CD4-positive, alpha-beta T cell treated with Interferon gamma for 1 hour (primary cell): Measurements from ENCODE around the gene TPRN.

Experiments used
- DNase-seq: peaks from one replicate; pipeline ENCODE4 v3.0.0-alpha.2; 2020

TPRN gene

DNA sequence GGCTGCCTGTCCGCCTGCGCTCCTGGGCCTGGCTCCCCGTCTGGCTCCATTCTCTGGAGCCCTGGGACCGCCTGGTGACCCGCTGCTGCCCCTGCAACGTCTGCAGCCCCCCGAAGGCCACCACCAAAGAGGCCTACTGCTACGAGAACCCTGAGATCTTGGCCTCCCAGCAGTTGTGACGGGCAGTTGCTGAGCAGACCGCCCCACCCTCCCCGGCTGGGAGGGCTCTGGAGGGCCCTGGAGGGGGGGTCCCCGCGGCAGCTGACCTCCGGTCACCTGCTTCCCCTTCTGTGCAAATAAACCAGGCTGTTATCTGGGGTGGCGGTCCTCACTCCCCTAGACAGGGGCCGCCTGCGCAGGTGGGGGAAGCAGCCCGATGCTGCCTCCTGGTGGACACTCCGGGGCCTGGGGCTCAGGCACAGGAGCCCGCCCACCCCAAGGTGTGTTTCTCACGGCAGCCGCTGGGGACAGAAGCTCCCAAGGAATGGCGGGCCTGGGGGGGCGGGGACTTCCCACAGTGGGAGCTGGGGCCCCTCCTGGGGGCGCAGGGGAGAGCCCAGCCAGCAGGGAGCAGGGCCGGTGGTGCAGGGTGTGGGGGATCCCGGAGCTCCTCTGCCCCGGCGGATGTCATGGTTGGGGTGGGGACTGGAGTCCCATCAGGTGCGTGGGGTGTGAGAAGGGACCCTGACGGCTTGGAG lies 35.8 kb upstream of the TPRN start:
- DNase-seq = peak; percentile 88

DNA sequence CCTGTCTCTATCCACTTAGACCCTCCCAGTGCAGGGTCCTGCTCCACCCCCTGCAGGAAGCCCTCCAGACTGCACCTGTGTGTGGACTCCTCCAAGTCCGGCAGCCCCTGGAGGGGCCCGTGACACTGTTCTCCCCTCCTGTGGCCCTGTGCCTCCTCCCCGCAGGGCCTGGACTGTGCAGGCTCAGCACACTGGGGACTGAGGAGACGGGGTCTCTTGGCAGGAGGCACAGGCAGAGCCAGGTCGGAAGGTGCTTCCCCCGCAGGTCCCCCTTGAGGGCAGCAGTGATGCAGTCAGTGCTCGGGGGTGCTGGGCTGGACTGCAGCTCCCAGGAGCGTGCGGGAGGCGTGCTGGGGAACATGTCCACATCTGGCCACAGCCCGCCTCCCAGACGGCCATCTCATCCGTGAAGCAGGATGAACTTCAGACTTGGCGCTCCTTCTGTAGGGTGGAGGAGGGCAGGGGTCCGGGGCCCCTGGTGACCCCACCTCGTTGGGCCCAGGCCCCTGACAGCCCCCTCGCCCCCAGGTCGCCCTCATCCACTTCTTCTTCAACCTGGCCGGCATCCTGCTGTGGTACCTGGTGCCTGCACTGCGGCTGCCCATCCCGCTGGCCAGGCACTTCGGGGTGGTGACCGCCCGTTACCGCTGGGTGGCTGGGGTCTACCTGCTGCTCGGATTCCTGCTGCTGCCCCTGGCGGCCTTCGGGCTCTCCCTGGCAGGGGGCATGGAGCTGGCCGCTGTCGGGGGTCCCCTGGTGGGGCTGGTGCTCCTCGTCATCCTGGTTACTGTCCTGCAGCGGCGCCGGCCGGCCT lies 35.1 kb upstream of the TPRN start:
- DNase-seq = no peak

DNA sequence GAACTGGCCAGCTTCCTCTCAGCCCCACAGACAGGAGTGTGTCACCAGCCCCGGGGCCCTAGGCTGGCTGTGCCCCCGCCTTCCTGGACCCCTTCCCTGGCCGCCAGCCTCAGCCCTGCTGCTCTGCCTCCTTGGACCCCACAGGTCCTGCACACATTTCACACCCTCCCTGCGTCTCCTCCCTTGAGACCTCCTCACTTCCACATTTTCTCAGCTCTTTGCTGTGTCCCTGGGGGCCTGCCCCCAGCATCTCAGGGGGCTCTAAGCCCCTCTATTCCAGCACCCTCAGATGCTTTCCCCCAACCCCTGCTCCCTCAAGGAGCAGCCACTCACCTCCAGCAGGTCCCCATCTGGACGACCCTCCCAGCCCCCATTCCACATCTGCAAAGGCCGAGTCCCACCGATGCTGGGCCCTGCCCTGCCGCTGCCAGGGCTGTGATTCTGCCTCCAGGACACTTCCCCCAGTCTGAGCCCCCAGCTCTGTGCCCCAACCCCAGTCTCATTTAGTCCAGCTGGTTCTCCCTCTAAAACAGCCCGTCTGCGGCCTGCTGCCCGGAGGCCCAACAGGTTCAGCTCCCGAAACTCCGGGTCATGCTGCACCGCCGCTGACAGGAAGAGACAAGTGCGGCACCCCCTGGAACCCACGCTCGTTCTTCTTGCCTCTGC lies 34.4 kb upstream of the TPRN start:
- no peak for DNase-seq

DNA sequence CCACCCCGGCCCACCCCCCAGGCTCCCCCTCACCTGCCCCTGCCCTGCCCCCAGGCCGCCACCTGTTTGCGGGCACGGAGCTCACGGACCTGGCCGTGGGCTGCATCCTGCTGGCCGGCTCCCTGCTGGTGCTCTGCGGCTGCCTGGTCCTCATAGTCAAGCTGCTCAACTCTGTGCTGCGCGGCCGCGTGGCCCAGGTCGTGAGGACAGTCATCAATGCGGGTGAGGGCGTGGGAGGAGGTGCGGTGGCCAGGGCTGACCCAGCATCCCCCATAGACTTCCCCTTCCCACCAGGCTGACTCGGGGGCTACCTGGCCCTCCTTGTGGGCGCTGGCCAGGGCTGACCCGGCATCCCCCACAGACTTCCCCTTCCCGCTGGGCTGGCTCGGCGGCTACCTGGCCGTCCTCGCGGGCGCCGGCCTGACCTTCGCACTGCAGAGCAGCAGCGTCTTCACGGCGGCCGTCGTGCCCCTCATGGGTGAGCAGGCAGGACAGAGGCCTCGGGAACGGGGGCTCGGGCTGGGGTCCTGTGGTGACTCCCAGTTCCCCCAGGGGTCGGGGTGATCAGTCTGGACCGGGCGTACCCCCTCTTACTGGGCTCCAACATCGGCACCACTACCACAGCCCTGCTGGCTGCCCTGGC lies 33.6 kb upstream of the TPRN start:
- DNase-seq = no peak

DNA sequence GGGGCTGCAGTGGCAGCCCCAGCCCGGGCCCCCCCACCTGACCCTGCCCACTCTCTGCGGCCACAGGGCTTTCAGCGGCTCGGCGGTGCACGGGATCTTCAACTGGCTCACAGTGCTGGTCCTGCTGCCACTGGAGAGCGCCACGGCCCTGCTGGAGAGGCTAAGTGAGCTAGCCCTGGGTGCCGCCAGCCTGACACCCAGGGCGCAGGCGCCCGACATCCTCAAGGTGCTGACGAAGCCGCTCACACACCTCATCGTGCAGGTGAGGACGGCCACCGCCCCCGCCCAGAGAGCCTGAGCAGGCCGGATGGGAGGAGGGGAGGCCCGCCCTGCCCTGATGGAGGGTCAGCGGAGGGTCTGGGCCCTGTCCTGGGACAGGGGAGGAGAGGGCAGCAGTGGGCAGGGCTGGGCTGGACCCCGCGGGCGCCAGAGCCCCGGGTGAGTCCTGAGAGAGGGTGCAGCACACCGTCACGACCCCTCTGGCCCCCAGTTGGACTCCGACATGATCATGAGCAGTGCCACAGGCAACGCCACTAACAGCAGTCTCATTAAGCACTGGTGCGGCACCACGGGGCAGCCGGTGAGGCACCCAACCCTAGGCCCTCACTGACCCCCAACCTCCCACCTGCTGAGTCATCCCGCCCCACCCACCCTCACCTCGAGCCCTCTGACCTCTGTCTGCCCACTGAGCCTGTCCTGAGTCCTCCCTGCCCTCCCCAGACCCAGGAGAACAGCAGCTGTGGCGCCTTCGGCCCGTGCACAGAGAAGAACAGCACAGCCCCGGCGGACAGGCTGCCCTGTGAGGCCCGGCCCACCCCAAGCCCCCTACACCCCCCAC lies 32.8 kb upstream of the TPRN start:
- DNase-seq = no peak

DNA sequence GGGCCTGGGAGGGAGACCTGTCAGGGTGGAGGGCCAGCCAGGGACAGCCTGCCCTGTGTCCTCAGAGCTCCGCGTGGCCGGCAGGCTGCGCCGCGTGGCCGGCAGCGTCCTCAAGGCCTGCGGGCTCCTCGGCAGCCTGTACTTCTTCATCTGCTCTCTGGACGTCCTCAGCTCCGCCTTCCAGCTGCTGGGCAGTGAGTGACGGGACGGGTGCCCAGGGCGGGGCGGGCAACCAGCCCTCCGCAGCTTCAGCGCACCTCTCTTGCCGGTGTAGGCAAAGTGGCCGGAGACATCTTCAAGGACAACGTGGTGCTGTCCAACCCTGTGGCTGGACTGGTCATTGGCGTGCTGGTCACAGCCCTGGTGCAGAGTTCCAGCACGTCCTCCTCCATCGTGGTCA lies 32.0 kb upstream of the TPRN start:
- DNase-seq = no peak

DNA sequence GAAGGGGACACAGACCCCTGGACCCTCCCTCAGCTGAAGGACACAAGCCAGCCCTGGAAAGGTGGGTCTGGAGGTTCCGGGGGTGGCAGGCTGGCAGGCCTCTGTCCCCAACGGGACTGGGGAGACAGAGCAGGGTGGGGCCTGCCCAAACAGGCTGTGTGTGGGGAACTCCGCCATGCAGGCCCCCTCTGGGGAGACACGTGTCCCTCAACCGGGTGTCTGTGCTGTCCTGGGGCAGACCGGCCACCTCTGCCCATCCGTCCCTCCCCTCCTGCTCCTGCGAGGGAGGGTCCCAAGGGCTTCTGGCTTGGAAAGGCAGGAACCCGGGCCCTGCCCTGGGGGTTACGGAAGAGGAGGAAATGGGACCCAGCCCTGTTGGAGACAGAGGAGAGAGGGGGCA lies 31.6 kb upstream of the TPRN start:
- DNase-seq = no peak

DNA sequence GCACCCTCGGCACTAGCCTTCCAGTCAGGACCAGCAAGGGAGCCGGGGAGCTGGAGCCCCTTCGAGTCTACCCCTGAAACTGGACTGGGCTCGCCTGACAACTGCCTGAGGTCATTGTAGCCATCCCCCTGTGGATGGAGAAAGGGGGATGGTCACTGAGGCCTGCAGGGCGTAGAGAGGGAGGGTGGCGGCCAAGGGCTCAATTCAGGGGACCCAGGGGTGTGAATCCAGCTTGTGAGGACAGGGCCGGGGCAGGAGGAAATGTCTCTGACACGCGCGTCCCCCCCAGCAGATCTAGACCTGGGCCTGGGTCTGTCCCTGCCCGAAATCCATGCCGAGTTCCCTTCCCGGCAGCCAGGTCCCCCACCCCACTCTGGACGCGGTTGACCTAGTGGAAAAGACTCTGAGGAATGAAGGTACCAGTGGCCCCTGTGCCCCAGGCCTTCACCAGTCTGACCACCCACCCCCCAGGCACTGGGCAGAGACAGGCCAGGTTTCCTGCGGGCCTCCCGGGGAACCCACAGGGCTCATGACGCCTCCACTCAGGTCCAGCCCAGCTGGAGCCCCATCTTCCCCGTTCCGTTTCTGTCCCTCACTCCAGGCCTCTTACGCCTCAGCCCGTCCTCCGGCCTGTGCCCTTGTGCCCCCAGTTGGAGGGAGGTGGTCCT lies 31.0 kb upstream of the TPRN start:
- DNase-seq = no peak

DNA sequence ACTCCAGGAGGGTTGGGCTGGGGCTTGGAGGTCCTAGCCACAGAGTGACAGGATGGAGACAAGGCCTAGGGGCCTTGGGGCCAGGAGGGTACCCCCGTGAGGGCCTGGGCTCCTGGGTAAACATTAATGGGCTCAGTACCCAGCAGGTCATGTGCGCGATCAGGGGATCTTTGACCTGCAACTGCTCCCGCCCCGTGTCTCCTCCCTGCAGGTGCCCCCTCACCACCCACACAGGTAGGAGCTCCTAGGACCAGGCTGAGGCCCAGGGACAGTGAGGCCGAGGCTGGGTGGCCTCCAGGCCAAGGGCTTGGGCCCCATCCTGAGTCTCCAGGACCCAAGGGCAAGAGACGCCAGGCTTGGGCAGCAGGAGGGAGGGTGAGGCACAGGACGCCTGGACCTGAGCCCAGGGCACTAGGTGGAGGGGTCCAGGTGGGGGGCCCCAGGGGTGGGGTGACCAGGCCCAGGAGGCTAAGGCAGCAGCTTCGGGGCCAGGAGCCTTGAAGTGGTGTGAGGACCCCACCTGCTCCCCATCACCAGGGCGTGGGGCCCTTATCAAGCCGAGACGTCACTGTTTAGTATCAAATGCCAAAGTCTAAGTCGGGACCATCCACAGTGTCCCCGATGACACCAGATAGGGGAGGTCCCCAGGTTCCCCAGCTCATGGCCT lies 30.3 kb upstream of the TPRN start, which contains the start of gene SLC34A3:
TSS of gene SLC34A3 (plus strand) at position 197 of the 667 bp plus-strand sequence. CDS start 802 bp downstream, outside the sequence.
- no peak for DNase-seq

DNA sequence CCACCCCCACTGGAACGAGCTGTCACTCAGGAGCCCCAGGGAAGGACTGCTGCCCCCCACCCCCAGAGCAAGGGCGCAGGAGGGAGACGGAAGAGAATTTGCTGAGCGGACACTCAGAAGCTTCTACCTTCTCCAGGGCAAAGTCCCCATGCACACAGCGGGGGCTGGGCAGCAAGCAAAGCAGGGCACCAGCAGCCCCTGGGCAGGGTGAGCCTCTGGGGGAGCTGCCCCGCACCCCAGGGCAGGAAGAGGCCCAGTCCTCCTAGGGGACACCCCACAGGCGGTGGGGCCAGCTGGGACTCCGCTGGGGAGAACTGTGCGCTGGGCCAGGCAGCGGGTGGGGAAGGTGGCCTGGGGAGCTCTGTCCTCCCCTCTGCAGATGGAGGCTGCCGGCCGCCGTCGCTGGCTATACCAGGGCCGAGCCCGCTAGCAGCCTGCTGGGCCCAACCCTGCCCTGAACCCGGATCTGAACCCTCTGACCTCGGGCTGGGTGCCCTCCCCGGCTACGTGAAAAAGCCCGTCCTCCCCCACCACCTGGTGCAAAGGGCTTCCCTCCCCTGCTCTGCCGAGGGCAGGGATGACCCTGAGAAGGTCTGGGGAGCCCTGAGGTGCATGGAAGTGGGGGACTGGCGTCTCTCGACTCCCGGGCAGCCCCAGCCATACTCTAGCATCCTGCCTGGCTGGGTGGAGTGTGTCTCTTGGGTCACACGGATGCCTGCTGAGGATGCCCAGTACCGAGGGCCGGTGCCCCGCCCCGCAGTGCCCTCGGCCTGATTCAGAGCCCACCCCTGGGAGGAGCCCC lies 29.6 kb upstream of the TPRN start:
- DNase-seq = no peak

DNA sequence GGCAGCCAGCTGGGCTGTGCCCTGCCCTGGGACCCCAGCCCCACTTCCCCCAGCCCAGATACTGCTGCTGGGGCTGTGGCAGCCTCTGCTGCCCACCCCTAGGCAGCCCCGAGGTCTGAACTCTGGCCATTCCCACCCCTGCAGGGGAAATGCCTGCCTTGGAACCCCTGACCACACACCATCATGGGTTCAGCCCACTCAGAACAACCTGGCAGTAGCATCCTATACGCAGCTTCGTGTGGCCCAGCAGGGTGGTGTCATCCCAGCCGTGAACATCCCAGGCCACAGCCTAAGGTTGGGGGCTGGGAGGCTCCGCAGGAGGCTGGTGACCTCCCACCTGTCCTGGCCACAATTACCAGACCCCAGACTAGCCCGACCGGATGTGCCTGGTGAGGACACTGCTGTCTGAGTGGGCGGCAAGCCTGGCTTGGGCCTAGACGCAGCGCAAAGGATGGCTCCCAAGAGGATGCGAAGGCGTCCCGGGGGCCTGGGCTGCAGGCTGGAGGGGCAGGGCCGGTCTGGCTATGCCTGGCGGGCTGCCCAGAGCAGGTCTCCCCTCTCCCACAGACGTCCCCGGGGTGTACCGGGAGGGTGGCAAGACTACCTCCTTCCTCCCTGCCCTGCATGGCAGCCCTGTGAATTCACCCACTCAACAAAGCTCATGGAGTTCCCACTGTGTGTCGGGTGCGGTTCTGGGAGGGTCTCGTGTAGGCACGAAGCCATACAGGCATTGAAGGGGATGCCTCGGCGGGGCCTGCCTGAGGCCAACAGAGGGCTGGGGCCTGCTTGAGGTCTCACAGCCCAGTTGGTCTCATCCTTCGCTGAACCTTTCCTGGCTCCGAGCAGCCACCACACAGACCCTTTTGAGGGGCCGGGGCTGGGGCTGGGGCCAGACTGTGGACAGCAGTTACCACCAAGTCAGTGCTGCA lies 28.7 kb upstream of the TPRN start:
- no peak for DNase-seq

DNA sequence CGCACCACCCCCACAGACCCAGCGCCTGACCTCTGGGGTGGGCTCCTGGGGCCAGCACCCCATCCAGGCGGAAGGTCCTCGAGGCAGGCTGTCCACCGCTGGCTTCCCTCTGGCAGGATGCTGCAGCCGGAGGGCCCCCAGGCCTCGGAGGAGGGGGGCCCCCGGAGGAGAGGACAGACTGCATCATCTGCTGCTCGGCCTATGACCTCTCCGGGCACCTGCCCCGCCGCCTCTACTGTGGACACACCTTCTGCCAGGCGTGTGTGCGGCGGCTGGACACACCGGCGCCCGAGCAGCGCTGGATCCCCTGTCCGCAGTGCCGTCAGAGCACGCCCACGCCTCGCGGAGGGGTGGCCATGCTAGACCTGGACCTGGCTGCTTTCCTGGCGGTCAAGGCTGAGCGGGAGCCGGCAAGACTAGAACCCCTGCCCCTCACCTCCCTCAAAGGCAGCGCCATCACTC lies 28.0 kb upstream of the TPRN start:
- no peak for DNase-seq

DNA sequence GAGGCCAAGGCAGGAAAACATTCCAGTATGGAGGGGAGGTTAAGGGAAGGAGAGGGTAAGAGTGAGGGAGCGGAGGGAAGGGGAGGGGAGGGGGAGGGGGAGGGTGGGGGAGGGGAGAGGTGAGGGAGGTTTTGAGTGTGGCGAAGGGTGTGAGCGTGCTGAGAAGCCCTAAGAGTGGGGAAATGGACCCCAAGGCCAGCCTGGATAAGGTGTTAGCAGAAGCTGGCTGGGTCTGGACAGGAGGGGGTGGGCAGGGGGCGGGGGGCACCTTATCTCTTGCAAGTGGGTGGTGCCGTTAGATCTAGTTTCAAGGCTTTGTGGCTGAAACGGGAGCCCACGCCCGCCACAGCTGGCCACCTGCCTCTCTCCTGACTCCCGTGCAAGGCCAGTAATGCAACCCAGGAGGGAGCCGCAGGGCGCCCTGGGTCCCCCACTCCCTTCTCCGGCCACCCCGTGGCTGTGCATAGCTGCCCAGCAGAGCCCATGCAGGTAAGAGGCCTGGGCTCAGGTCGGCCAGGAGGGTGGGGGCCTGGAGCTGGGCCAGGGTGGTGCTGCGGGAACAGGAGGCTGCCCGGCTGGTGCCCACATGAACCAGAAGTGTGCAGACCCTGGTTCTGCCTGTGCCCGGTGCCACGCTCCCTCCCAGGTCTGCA lies 27.4 kb upstream of the TPRN start:
- DNase-seq = no peak

DNA sequence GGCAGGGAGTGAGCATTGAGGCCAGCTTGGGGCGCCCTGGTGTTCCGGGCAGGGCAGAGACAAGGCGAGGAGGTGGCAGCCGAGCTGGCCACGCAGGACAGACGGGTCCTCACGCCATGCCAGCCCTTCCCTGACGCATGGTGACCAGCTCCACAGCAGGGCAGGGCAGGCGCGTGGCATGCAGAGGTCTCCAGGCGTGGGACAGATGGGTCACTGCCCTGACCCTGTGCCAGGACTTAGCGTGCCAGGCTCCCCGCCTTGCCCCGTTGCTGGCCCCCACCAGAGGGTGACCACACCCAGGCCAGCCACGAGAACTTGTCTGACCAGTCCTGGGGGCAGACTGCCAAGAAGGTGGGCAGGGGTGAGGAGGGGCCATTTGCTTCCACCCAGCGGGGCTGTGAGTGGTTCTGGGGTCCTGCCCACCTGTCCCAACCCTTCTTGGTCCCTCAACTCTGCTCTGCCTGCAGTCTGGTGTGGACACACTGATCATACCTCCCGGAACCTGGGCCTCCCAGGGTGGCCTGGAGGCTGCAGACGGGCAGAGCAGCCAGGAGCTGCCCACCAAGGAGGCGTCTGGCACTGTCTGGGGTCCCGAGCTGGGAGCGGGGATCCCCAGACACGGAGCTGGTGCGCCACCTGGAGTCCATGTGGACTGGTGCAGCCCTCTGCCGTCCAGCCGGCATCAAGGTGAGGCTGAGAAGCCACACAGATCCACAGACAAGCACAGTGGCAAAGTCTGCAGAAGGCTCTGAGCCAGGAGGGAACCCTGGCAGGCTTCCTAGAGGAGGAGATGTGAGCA lies 26.7 kb upstream of the TPRN start, which contains the start of gene RNF224:
TSS of gene RNF224 (plus strand) at position 449 of the 799 bp plus-strand sequence. CDS start 834 bp downstream, outside the sequence.
- DNase-seq = peak; percentile 79

DNA sequence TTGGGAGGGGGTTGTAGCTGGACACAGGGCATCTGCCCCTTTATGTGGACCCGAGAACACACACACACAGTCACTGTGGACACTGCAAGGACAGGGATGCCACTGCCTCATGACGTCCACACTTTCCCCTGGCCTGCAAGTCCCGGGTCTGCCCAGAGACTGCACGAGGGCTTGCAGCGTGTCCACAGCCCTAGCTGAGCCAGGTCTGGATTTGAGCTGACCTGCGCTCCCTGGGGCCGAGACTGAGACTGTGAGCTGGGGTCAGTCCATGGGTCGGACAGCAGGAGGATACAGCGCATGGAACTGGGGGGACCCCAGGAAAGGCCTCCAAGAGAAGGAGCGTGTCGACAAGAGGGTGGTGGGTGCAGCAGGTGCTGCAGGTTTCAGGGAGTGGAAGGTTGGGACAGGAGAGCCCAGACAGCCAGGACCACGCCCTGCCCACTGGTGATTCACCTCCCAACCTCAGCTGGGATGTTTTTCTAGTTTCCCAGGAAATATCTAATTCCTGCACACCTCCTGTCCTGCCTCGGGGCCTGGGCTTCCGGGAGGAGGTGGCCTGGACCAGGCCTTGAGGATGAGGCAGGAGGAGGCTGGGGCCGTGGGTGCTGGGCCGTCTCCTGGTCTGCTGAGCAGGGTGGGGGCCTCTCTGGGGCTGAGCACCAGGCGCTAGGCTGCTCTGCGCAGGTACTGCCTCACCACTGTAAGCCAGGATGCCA lies 26.0 kb upstream of the TPRN start:
- no peak for DNase-seq

DNA sequence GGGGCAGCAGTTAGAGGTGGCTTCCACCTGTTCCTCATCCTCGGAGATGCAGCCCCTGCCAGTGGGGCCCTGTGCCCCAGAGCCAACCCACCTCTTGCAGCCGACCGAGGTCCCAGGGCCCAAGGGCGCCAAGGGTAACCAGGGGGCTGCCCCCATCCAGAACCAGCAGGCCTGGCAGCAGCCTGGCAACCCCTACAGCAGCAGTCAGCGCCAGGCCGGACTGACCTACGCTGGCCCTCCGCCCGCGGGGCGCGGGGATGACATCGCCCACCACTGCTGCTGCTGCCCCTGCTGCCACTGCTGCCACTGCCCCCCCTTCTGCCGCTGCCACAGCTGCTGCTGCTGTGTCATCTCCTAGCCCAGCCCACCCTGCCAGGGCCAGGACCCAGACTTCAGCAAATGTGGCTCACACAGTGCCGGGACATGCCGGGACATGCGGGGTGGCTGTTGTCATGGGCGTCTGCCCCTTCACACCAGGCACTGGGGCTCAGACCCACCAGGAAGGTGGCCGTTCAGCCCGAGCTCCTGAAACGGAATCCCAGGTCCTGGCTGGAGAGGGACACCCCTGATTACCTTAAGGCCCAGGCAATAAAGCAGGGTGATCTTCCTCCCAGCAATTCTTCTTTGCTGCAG lies 25.3 kb upstream of the TPRN start:
- DNase-seq = no peak
